ENCODE data around the gene TGM2. TPM values are rescaled to one million over a fixed set of nuclear protein-coding genes. Genes with fewer than 3 reads are reported as not detected.

The TGM2 gene
- total RNA-seq, 1 experiment from 2014 or later: 138 TPM

- H3K27ac Mint-ChIP-seq (ENCODE audit: unreplicated experiment): no peak overlapping the region
- CTCF ChIA-PET: interaction anchor here (1.6 kb wide), 1 partner anchor 16 kb away, joined by 4 read pairs; no protein-coding TSS in a partner anchor
- Histone ChIP-seq H3K27me3 (replicated peaks; ENCODE audit: control insufficient read depth, insufficient read depth, low read length) (no peaks in the 10 kb centered on the region), H3K36me3 (ENCODE audit: control insufficient read depth, insufficient read depth, low read length) (no peaks in the 10 kb centered on the region), H3K4me1 (peaks cover 37% of the 10 kb centered on the region), H3K4me3 (ENCODE audit: low read depth, low read length) (no peak overlapping the region), H3K9me3 (no peaks in the 10 kb centered on the region)
- intact Hi-C loops (cut with micrococcal nuclease; ENCODE audit: unreplicated experiment): no loop called here
- peaks cover 19% of the 10 kb centered on the region for H3K36me3 Mint-ChIP-seq (ENCODE audit: insufficient read depth, unreplicated experiment)
- no TSS peak for BruUV-seq (replicated peaks)
- no peaks in the 10 kb centered on the region for H3K27me3 Mint-ChIP-seq (ENCODE audit: insufficient read depth, unreplicated experiment)
- H3K4me3 Mint-ChIP-seq (ENCODE audit: unreplicated experiment): no peak overlapping the region
- no peak for TF ChIP-seq CTCF (IDR thresholded peaks at IDR 0.05; ENCODE audit: insufficient read depth in 1 of 2, low read depth in 1 of 2, low read length in 1 of 2, severe bottlenecking in 1 of 2, unreplicated experiment in 1 of 2)
- H3K4me1 Mint-ChIP-seq (ENCODE audit: low read depth, unreplicated experiment): peaks cover 10% of the 10 kb centered on the region
- H3K9me3 Mint-ChIP-seq (ENCODE audit: unreplicated experiment): no peaks in the 10 kb centered on the region
- no peak for DNase-seq
- POLR2A ChIA-PET: interaction anchor here (0.6 kb wide), 1 partner anchor 39 kb away, joined by 3 read pairs; no protein-coding TSS in a partner anchor
These were observed 4.9 kb downstream of the TGM2 start for GRCh38 chr20:38159957-38160756.

GRCh38 chr20:38159566-38159956 lies 5.5 kb downstream of the TGM2 start:
- Histone ChIP-seq H3K4me3 (ENCODE audit: low read depth, low read length) (no peak overlapping the region), H3K4me1 (peaks cover 31% of the 10 kb centered on the region), H3K9me3 (no peaks in the 10 kb centered on the region), H3K27me3 (replicated peaks; ENCODE audit: control insufficient read depth, insufficient read depth, low read length) (no peaks in the 10 kb centered on the region), H3K36me3 (ENCODE audit: control insufficient read depth, insufficient read depth, low read length) (no peaks in the 10 kb centered on the region)
- Mint-ChIP-seq H3K4me1 (ENCODE audit: low read depth, unreplicated experiment) (peaks cover 10% of the 10 kb centered on the region), H3K36me3 (ENCODE audit: insufficient read depth, unreplicated experiment) (peaks cover 19% of the 10 kb centered on the region), H3K27ac (ENCODE audit: unreplicated experiment) (peak overlapping the region; percentile 9), H3K27me3 (ENCODE audit: insufficient read depth, unreplicated experiment) (no peaks in the 10 kb centered on the region), H3K9me3 (ENCODE audit: unreplicated experiment) (no peaks in the 10 kb centered on the region), H3K4me3 (ENCODE audit: unreplicated experiment) (no peak overlapping the region)
- DNase-seq: no peak
- CTCF ChIA-PET: interaction anchor here (1.3 to 1.6 kb wide), 2 partner anchors 16 to 36 kb away, joined by 4 read pairs; no protein-coding TSS in a partner anchor
- no TSS peak for BruUV-seq (replicated peaks)
- TF ChIP-seq CTCF (IDR thresholded peaks at IDR 0.05; ENCODE audit: insufficient read depth in 1 of 2, low read depth in 1 of 2, low read length in 1 of 2, severe bottlenecking in 1 of 2, unreplicated experiment in 1 of 2): no peak
- POLR2A ChIA-PET: no interaction called here
- intact Hi-C loops (cut with micrococcal nuclease; ENCODE audit: unreplicated experiment): no loop called here

- ChIA-PET CTCF (interaction anchor here (1.3 to 1.6 kb wide), 2 partner anchors 15 to 35 kb away, joined by 4 read pairs; no protein-coding TSS in a partner anchor), POLR2A (no interaction called here)
- Histone ChIP-seq H3K4me1 (peaks cover 24% of the 10 kb centered on the region), H3K4me3 (ENCODE audit: low read depth, low read length) (no peak overlapping the region), H3K36me3 (ENCODE audit: control insufficient read depth, insufficient read depth, low read length) (no peaks in the 10 kb centered on the region), H3K9me3 (no peaks in the 10 kb centered on the region), H3K27me3 (replicated peaks; ENCODE audit: control insufficient read depth, insufficient read depth, low read length) (no peaks in the 10 kb centered on the region)
- peaks cover 10% of the 10 kb centered on the region for H3K4me1 Mint-ChIP-seq (ENCODE audit: low read depth, unreplicated experiment)
- DNase-seq: no peak
- TF ChIP-seq CTCF (IDR thresholded peaks at IDR 0.05; ENCODE audit: insufficient read depth in 1 of 2, low read depth in 1 of 2, low read length in 1 of 2, severe bottlenecking in 1 of 2, unreplicated experiment in 1 of 2): no peak
- intact Hi-C loops (cut with micrococcal nuclease; ENCODE audit: unreplicated experiment): no loop called here
- BruUV-seq (replicated peaks): no TSS peak
- peaks cover 26% of the 10 kb centered on the region for H3K36me3 Mint-ChIP-seq (ENCODE audit: insufficient read depth, unreplicated experiment)
- peak overlapping the region; percentile 9 for H3K27ac Mint-ChIP-seq (ENCODE audit: unreplicated experiment)
- no peaks in the 10 kb centered on the region for H3K27me3 Mint-ChIP-seq (ENCODE audit: insufficient read depth, unreplicated experiment)
- no peaks in the 10 kb centered on the region for H3K9me3 Mint-ChIP-seq (ENCODE audit: unreplicated experiment)
- H3K4me3 Mint-ChIP-seq (ENCODE audit: unreplicated experiment): no peak overlapping the region
These were observed 6.2 kb downstream of the TGM2 start for GRCh38 chr20:38158701-38159351.

Measured in Caco-2 (cell line).